ENCODE data around the gene GNA14.
"Not testable (repeated sequence)": the region's sequence is repeated elsewhere in the genome, so short reads cannot be mapped to it uniquely, and the experiment has no call there.

Gene GNA14

GRCh38 chr9:77647267-77648233 is 572 bp downstream of the GNA14 start:
- Histone ChIP-seq H3K27me3 (no peaks in the 10 kb centered on the region), H4K20me1 (no peaks in the 10 kb centered on the region), H3K36me3 (no peaks in the 10 kb centered on the region), H3K4me3 (no peak overlapping the region), H3K9ac (no peak overlapping the region), H3K9me3 (peaks cover 21% of the 10 kb centered on the region), H3K27ac (no peak overlapping the region), H3K4me2 (no peak overlapping the region), H3K4me1 (no peaks in the 10 kb centered on the region)
- TF ChIP-seq Cebpa-rat (IDR thresholded peaks at IDR 0.05) = no peak

- Histone ChIP-seq H3K4me3 (no peak overlapping the region), H3K9me3 (peaks cover 20% of the 10 kb centered on the region), H3K4me2 (no peak overlapping the region), H3K36me3 (no peaks in the 10 kb centered on the region), H4K20me1 (no peaks in the 10 kb centered on the region), H3K27ac (no peak overlapping the region), H3K9ac (no peak overlapping the region), H3K4me1 (no peaks in the 10 kb centered on the region), H3K27me3 (no peaks in the 10 kb centered on the region)
- no peak for TF ChIP-seq Cebpa-rat (IDR thresholded peaks at IDR 0.05)
These were observed 4.3 kb downstream of the GNA14 start for GRCh38 chr9:77643871-77644270.

GRCh38 chr9:77640741-77641580 is 7.2 kb downstream of the GNA14 start:
- TF ChIP-seq Cebpa-rat (IDR thresholded peaks at IDR 0.05) = no peak
- no peaks in the 10 kb centered on the region for H3K9me3 ChIP-seq
- no peaks in the 10 kb centered on the region for H3K27me3 ChIP-seq
- H3K4me2 ChIP-seq = no peak overlapping the region
- H3K4me1 ChIP-seq = no peaks in the 10 kb centered on the region
- H4K20me1 ChIP-seq = no peaks in the 10 kb centered on the region
- H3K9ac ChIP-seq = no peak overlapping the region
- no peak overlapping the region for H3K27ac ChIP-seq
- H3K36me3 ChIP-seq = no peaks in the 10 kb centered on the region
- H3K4me3 ChIP-seq = no peak overlapping the region

DNA sequence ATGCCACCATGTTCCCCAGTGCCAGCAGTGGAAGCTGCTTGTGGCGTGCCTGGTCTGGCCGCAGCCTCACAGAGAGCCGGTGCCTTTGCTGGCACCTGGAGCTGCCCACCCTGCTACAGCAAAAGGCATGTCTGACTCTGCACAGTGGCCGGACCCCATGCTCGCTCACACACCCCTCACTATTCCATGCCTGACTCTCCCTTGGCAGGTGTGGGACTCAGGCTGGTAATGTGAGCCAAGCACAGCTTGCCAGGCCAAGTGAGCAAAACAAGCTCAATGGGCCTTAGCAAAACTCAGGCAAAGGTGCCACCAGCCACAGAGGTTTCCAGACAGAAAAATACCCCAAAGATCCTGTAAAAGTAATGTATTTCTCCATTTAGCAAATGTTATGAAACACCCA is 15.5 kb downstream of the GNA14 start:
- TF ChIP-seq Cebpa-rat (IDR thresholded peaks at IDR 0.05) = no peak
- Histone ChIP-seq H3K9ac (no peak overlapping the region), H3K9me3 (no peaks in the 10 kb centered on the region), H3K4me1 (no peaks in the 10 kb centered on the region), H3K4me3 (no peak overlapping the region), H3K27ac (no peak overlapping the region), H3K36me3 (no peaks in the 10 kb centered on the region), H4K20me1 (no peaks in the 10 kb centered on the region), H3K4me2 (no peak overlapping the region), H3K27me3 (no peaks in the 10 kb centered on the region)

GRCh38 chr9:77628864-77629263 is 19.3 kb downstream of the GNA14 start:
- H3K4me2 ChIP-seq, H3K27ac ChIP-seq, H3K4me3 ChIP-seq, H3K36me3 ChIP-seq, H3K9ac ChIP-seq, H3K27me3 ChIP-seq, H4K20me1 ChIP-seq, H3K4me1 ChIP-seq: not testable (repeated sequence)
- H3K9me3 ChIP-seq = peaks cover 10% of the 10 kb centered on the region

DNA sequence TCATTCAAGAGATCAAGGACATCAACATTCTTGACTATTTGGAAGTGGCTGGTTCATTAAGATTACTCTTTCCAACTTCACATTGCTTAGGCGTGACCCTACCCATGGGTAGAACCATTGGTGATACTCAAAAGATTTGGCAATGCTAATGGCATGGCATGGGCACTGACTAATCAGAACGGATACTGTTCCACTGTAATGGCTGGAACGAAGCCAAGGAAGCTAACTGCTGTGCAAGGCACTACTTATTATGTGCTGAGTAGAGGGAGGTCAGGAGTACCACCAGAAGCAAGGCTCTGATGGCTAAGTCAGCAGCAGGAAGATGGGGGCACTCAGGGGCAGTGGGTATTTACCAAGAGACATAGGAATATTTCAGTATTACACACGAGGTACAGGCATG is 31.9 kb downstream of the GNA14 start:
- H3K9me3 ChIP-seq = no peaks in the 10 kb centered on the region

DNA sequence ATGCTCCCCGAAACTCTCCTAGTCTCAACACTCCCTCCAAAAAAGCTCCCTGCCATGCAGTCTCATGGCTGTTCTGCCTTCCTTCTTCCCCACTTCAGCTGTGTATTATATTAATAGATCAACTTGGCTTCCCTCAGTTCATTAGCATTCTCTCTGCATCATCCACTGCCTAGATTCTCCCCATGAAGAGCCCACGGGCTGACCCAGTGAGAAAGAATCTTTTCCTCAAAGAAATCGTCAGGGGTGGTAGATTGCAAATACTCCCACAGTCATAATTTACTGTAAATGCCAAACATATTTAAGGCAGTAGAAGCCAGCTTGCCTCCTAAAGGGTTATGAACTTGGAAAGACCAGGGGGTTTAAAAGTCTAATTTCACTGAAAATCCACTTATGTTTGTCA is 33.5 kb downstream of the GNA14 start:
- Histone ChIP-seq H3K4me3 (no peak overlapping the region), H3K27ac (no peak overlapping the region), H3K4me1 (no peaks in the 10 kb centered on the region), H3K36me3 (no peaks in the 10 kb centered on the region), H3K4me2 (no peak overlapping the region), H4K20me1 (no peaks in the 10 kb centered on the region), H3K9ac (no peak overlapping the region), H3K27me3 (no peaks in the 10 kb centered on the region), H3K9me3 (no peaks in the 10 kb centered on the region)
- TF ChIP-seq Cebpa-rat (IDR thresholded peaks at IDR 0.05) = no peak

More for the DNA sequence above, 31.9 kb downstream of the GNA14 start:
- Histone ChIP-seq H3K4me2 (no peak overlapping the region), H3K27me3 (no peaks in the 10 kb centered on the region), H3K4me1 (no peaks in the 10 kb centered on the region), H4K20me1 (no peaks in the 10 kb centered on the region), H3K27ac (no peak overlapping the region), H3K36me3 (no peaks in the 10 kb centered on the region), H3K4me3 (no peak overlapping the region), H3K9ac (no peak overlapping the region)
- TF ChIP-seq Cebpa-rat (IDR thresholded peaks at IDR 0.05) = no peak

GRCh38 chr9:77606526-77606925 is 41.6 kb downstream of the GNA14 start:
- Histone ChIP-seq H3K27me3 (no peaks in the 10 kb centered on the region), H3K4me2 (no peak overlapping the region), H4K20me1 (no peaks in the 10 kb centered on the region), H3K36me3 (no peaks in the 10 kb centered on the region), H3K9me3 (no peaks in the 10 kb centered on the region), H3K4me1 (no peaks in the 10 kb centered on the region), H3K4me3 (no peak overlapping the region), H3K9ac (no peak overlapping the region), H3K27ac (no peak overlapping the region)
- no peak for TF ChIP-seq Cebpa-rat (IDR thresholded peaks at IDR 0.05)

- TF ChIP-seq Cebpa-rat (IDR thresholded peaks at IDR 0.05) = no peak
- Histone ChIP-seq H3K27me3 (no peaks in the 10 kb centered on the region), H3K9ac (no peak overlapping the region), H3K9me3 (no peaks in the 10 kb centered on the region), H3K4me2 (no peak overlapping the region), H3K4me1 (no peaks in the 10 kb centered on the region), H3K27ac (no peak overlapping the region), H3K36me3 (no peaks in the 10 kb centered on the region), H3K4me3 (no peak overlapping the region), H4K20me1 (no peaks in the 10 kb centered on the region)
These were observed 42.5 kb downstream of the GNA14 start for GRCh38 chr9:77605449-77606220.

Measured in BLaER1 (cell line).